HG03378 (cell line): ENCODE measurements around the gene C20orf96.
"Not testable (repeated sequence)": the region's sequence is repeated elsewhere in the genome, so short reads cannot be mapped to it uniquely, and the experiment has no call there.

Source experiments
- ATAC-seq: cut with Tn5 transposase; IDR thresholded peaks from one replicate; pipeline ENCODE4 v1.9.1; 2021; ENCODE audit warnings: mild to moderate bottlenecking, moderate library complexity; ENCODE audit not compliant: unreplicated experiment

The C20orf96 gene

GRCh38 chr20:242905-243304, 47.6 kb downstream of the C20orf96 start:
- no peak for ATAC-seq

GRCh38 chr20:237929-238328, 52.6 kb downstream of the C20orf96 start:
- no peak for ATAC-seq

- no peak for ATAC-seq
Measured at GRCh38 chr20:237489-237888, 53.1 kb downstream of the C20orf96 start.

GRCh38 chr20:235891-236290, 54.7 kb downstream of the C20orf96 start:
- no peak for ATAC-seq

GRCh38 chr20:227439-228105, 63.0 kb downstream of the C20orf96 start:
- ATAC-seq = no peak

GRCh38 chr20:226958-227357, 63.6 kb downstream of the C20orf96 start, which contains the start of gene DEFB129:
DEFB129 (plus strand) TSS chr20:227258; CDS start chr20:227289, 31 bp downstream.
- ATAC-seq = no peak

GRCh38 chr20:225879-226278, 64.7 kb downstream of the C20orf96 start:
- not testable (repeated sequence) for ATAC-seq

GRCh38 chr20:221258-221830, 69.2 kb downstream of the C20orf96 start:
- ATAC-seq = no peak
